ENCODE results near the gene KRTAP5-1.

The KRTAP5-1 gene

GRCh38 chr11:1570896-1571759 lies 14.0 kb downstream of the KRTAP5-1 start:
- no peak for DNase-seq

GRCh38 chr11:1570531-1570895 lies 14.6 kb downstream of the KRTAP5-1 start:
- DNase-seq = no peak

- no peak for DNase-seq
Measured at GRCh38 chr11:1570001-1570453, 15.1 kb downstream of the KRTAP5-1 start.

- DNase-seq = no peak
Measured at GRCh38 chr11:1569251-1569780, 15.8 kb downstream of the KRTAP5-1 start.

GRCh38 chr11:1568441-1568911 lies 16.6 kb downstream of the KRTAP5-1 start:
- DNase-seq = no peak

- no peak for DNase-seq
Measured at GRCh38 chr11:1567721-1568100, 17.4 kb downstream of the KRTAP5-1 start.

- DNase-seq = no peak
Measured at GRCh38 chr11:1567052-1567720, 17.9 kb downstream of the KRTAP5-1 start.

GRCh38 chr11:1566381-1567051 lies 18.6 kb downstream of the KRTAP5-1 start:
- DNase-seq = no peak

- DNase-seq = no peak
Measured at GRCh38 chr11:1565904-1566247, 19.2 kb downstream of the KRTAP5-1 start.

- no peak for DNase-seq
Measured at GRCh38 chr11:1565173-1565903, 19.7 kb downstream of the KRTAP5-1 start.

GRCh38 chr11:1564535-1565172 lies 20.4 kb downstream of the KRTAP5-1 start:
- DNase-seq = no peak

GRCh38 chr11:1563697-1564534 lies 21.2 kb downstream of the KRTAP5-1 start:
- no peak for DNase-seq

- no peak for DNase-seq
Measured at GRCh38 chr11:1563149-1563638, 21.9 kb downstream of the KRTAP5-1 start.

GRCh38 chr11:1562469-1563148 lies 22.5 kb downstream of the KRTAP5-1 start:
- no peak for DNase-seq

GRCh38 chr11:1561955-1562354 lies 23.1 kb downstream of the KRTAP5-1 start:
- DNase-seq = no peak

GRCh38 chr11:1561266-1561665 lies 23.8 kb downstream of the KRTAP5-1 start:
- DNase-seq = no peak

GRCh38 chr11:1560649-1561251 lies 24.3 kb downstream of the KRTAP5-1 start:
- no peak for DNase-seq

GRCh38 chr11:1560002-1560648 lies 25.0 kb downstream of the KRTAP5-1 start:
- no peak for DNase-seq
